Urinary bladder (tissue), 4 donors: ENCODE measurements around the gene NACA2. TPM values are rescaled to one million over a fixed set of nuclear protein-coding genes. Genes with fewer than 3 reads are reported as not detected.
"Not testable (repeated sequence)": the region's sequence is repeated elsewhere in the genome, so short reads cannot be mapped to it uniquely, and the experiment has no call there.

Experiments used
- DNase-seq: peaks from one replicate; pipeline ENCODE4 v3.0.0-alpha.2; 2015; ENCODE audit errors: extremely low spot score
- H3K27ac ChIP-seq: one replicate; pipeline ENCODE4 v1.5.1; 2013; ENCODE audit warnings: low read depth, mild to moderate bottlenecking, moderate library complexity
- H3K36me3 ChIP-seq: one replicate; pipeline ENCODE4 v1.6.1; 2013; ENCODE audit warnings: mild to moderate bottlenecking, moderate library complexity; ENCODE audit not compliant: insufficient read depth
- H3K4me1 ChIP-seq: one replicate; pipeline ENCODE4 v1.6.1; 2013; ENCODE audit warnings: mild to moderate bottlenecking, moderate library complexity; ENCODE audit not compliant: insufficient read depth
- H3K4me3 ChIP-seq: one replicate; pipeline ENCODE4 v1.5.1; 2013; ENCODE audit warnings: low read depth, low read length
- WGBS: extraction: QIAGEN DNeasy Blood & Tissue Kit; methylation state at CpG from one replicate; pipeline ENCODE4 v1.1.7; 2013; 5-methylcytosine and 5-hydroxymethylcytosine counted together
- polyA plus RNA-seq: library from polyadenylated mRNA; stranded (reverse); fragments of 200-250 nt; gene quantifications from one replicate; pipeline ENCODE4 v1.2.3, GENCODE V29; 2013
- total RNA-seq: library from RNA; depleted of rRNA; stranded (reverse); fragments of >200 nt; gene quantifications from one replicate; pipeline ENCODE4 v1.2.3, GENCODE V29; 2014
- donor health status: healthy with polysubstance abuse.
- donor health status: healthy.

The NACA2 gene
- total and polyA plus RNA-seq, 2 donors, result not detected

DNA sequence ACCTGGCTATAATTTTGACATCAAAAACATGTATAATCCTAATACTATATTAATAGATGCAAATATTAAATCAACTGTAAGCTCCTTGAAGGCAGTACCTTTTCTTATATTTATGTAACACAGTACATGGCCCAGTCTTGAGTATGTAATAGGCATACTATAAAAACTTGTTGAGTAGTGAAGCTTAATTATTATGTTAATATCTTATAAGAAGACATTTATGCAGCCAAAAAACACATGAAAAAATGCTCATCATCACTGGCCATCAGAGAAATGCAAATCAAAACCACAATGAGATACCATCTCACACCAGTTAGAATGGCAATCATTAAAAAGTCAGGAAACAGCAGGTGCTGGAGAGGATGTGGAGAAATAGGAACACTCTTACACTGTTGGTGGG lies 25.2 kb downstream of the NACA2 start:
- not testable (repeated sequence) for H3K27ac ChIP-seq, H3K4me3 ChIP-seq, H3K36me3 ChIP-seq, H3K4me1 ChIP-seq, DNase-seq

- 72% methylated on average over 4 of the region's 4 CpGs for WGBS
- Histone ChIP-seq H3K27ac (no peak overlapping the region), H3K4me3 (no peak overlapping the region), H3K36me3 (no peaks in the 10 kb centered on the region), H3K4me1 (no peaks in the 10 kb centered on the region)
- no peak for DNase-seq
Observed at GRCh38 chr17:61565213-61565612, 25.8 kb downstream of the NACA2 start.

DNA sequence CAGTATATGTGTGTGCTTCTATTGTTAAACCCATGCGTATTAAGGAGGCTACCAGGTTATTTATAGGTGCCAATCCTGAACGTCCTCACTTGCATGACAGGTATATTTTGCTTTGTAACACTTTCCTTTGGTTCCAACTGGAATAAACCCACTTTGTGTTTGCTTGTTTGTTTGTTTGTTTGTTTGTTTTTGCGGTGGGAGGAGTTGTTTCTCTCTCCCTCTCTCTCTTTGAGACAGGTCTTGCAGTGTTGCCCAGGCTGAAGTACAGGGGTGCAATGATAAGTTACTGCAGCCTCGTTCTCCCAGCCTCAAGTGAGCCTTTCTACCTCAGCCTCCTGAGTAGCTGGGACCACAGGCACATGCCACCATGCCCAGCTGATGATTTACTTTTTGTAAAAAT lies 28.7 kb downstream of the NACA2 start:
- H3K4me1 ChIP-seq, result no peaks in the 10 kb centered on the region
- no peak overlapping the region for H3K27ac ChIP-seq
- H3K4me3 ChIP-seq, result no peak overlapping the region
- 87% methylated on average over 4 of the region's 4 CpGs for WGBS
- no peak for DNase-seq
- no peaks in the 10 kb centered on the region for H3K36me3 ChIP-seq

- H3K4me3 ChIP-seq, result no peak overlapping the region
- no peak overlapping the region for H3K27ac ChIP-seq
- H3K36me3 ChIP-seq, result no peaks in the 10 kb centered on the region
- 80% methylated on average over 2 of the region's 2 CpGs for WGBS
- no peak for DNase-seq
- no peaks in the 10 kb centered on the region for H3K4me1 ChIP-seq
Observed at GRCh38 chr17:61561354-61561753, 29.7 kb downstream of the NACA2 start.

GRCh38 chr17:61560071-61560470 lies 30.9 kb downstream of the NACA2 start:
- H3K36me3 ChIP-seq, result no peaks in the 10 kb centered on the region
- DNase-seq, result no peak
- H3K27ac ChIP-seq, result no peak overlapping the region
- 85% methylated on average over 6 of the region's 6 CpGs for WGBS
- no peaks in the 10 kb centered on the region for H3K4me1 ChIP-seq
- H3K4me3 ChIP-seq, result no peak overlapping the region

DNA sequence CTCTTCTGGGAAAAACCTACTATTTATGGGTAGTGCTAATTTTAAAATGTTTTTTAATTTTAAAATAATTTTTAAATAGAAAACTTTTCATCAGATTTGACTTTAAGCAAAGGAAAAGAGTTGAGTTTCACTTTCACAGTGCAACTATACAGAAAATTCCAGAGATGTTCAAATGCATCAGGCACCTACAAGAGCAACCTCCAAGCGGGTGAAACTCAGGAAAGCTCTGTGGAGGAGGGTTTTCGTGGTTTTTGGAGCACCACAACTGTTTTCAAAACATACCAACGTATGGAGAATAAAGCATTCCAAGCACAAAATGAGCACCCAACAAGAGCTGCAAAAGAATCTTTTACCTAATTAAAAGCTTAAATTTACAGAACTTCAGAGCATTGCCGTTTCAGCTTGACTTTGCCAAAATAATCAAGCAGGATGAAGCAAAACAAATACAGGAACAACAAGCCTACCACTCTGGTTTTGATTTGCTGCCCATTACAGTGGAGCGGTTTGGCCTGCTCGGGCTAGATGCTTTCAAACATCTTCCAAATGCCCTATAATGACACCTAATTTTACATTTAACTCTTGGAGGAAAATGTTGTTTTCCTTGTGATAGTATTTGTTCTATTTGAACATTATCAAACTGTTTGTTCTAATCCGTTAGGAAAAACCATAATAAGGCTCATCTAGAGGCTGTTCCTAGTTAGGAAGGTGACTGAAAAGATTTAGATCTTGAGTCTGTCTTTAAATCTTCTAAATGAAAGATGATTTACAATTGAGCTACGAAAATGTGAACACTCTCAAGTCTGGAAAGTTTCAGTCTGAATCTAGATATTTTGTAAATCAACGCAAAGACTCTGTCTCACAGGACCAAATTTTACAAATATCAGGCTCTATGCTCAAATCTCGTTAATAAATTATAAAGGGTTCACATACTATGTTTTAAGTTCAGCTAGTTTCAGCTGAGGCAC lies 34.5 kb downstream of the NACA2 start:
- Histone ChIP-seq H3K27ac (no peak overlapping the region), H3K4me3 (no peak overlapping the region), H3K36me3 (no peaks in the 10 kb centered on the region), H3K4me1 (no peaks in the 10 kb centered on the region)
- WGBS, result 71% methylated on average over 10 of the region's 10 CpGs
- no peak for DNase-seq

- Histone ChIP-seq H3K27ac (no peak overlapping the region), H3K4me1 (no peaks in the 10 kb centered on the region), H3K36me3 (no peaks in the 10 kb centered on the region), H3K4me3 (no peak overlapping the region)
- WGBS, result 70% methylated on average over 7 of the region's 7 CpGs
- DNase-seq, result no peak
Observed at GRCh38 chr17:61555127-61555566, 35.9 kb downstream of the NACA2 start.

DNA sequence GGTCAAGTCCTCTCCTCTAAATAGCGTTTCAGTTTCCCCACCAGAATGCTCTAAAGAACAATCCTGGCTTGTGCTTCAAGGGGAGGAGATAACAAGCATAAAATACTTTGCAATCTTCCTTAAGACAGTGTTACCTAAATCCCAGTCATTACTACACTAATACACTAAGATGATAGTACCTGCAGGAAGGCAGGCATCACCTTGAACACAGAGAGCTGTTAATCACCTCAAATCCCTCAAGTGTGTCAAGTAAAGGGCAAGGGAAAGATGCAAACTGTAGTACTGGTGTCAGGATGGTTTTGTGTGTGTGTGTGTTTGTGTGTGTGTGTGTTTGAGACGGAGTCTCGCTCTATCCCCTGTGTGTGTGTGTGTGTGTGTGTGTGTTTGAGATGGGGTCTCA lies 36.8 kb downstream of the NACA2 start:
- DNase-seq, result no peak
- H3K4me1 ChIP-seq, result no peaks in the 10 kb centered on the region
- WGBS, result 72% methylated on average over 3 of the region's 3 CpGs
- H3K36me3 ChIP-seq, result no peaks in the 10 kb centered on the region
- no peak overlapping the region for H3K4me3 ChIP-seq
- no peak overlapping the region for H3K27ac ChIP-seq

DNA sequence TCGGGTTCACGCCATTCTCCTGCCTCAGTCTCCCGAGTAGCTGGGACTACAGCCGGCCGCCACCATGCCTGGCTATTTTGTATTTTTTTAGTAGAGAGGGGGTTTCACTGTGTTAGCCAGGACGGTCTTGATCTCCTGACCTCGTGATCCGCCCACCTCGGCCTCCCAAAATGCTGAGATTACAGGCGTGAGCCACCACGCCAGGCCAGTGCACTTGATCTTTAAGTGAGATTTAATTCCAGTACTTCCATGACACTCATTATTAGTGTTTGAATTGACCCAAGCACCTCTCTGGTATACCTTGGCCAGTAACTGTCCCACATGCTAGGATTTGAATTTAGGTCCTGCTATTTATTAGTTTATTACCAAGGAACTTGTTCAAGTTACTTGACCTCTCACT lies 38.5 kb downstream of the NACA2 start:
- not testable (repeated sequence) for H3K4me3 ChIP-seq, H3K36me3 ChIP-seq, H3K27ac ChIP-seq, DNase-seq, H3K4me1 ChIP-seq
- 94% methylated on average over 11 of the region's 11 CpGs for WGBS

DNA sequence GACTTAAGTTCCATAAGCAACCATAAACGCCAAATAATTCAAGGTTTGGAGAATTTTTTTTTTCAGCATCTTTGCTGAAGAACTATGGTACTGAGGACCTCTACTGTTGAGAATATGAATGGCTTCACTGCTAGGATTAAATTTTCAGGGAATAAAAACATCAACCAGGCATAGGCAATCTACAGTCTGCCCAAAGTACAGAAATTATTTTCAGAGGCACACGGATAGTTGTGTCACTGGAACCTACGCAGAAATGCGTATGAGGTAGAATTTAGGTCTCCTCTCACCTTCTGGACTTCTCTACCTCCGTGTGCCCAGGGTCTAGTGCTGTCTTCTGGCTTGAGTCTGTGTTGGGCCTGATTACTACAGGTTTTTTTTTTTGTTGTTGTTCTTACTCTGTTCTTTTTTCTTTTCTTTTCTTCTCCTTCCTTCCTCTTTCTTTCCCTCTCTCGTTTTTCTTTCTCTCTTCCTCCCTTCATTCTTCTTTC lies 39.7 kb downstream of the NACA2 start:
- Histone ChIP-seq H3K27ac (no peak overlapping the region), H3K36me3 (no peaks in the 10 kb centered on the region), H3K4me3 (no peak overlapping the region), H3K4me1 (no peaks in the 10 kb centered on the region)
- DNase-seq, result no peak
- WGBS, result 10% methylated on average over 6 of the region's 6 CpGs

DNA sequence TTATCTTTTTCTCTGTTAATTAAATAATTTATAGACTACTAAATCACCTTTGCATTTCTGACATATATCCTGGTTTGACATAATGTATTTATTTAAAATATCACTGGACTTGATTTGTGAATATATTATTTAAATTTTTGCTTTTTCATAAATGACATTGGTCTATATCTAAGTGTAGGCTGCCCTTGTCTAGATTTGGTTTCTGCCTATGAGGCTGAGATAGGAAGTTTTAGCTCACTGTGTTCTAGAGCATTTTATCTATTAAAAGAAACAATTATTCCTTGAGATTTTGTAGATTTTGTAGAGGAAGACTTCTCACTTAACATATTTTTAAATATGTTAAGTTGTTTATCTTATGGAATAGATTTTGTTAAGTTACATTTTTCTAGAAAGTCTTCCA lies 43.9 kb downstream of the NACA2 start:
- H3K4me1 ChIP-seq, result no peaks in the 10 kb centered on the region
- DNase-seq, result no peak
- H3K27ac ChIP-seq, result no peak overlapping the region
- no peaks in the 10 kb centered on the region for H3K36me3 ChIP-seq
- no peak overlapping the region for H3K4me3 ChIP-seq

DNA sequence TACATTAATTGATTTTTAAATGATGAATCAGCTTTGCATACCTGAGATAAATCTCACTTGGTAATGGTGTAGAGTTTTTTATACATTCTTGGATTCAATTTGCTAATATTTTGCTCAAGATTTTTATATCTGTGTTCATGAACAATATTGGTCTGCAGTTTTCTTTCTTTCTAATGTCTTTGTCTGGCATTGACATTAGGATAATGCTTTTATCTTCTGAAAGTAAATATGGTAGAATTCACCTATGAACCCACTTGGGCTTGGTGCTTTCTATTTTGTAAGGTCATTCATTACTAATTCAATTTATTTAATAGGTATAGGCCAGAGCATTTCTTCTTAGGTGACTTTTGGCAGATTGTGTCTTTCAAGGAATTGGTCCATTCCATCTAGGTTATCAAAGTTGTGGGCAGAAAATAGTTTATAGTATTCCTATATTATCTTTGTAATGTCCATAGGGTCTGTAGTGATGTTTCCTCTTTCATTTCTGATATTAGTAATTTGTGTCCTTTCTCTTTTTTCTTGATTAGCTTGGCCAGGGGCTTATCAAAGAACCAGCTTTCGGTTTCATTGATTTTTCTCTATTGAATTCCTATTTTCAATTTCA lies 45.6 kb downstream of the NACA2 start:
- no peaks in the 10 kb centered on the region for H3K4me1 ChIP-seq
- WGBS, result 95% methylated on average over 1 of the region's 1 CpG
- DNase-seq, result no peak
- no peak overlapping the region for H3K27ac ChIP-seq
- no peak overlapping the region for H3K4me3 ChIP-seq
- H3K36me3 ChIP-seq, result no peaks in the 10 kb centered on the region

DNA sequence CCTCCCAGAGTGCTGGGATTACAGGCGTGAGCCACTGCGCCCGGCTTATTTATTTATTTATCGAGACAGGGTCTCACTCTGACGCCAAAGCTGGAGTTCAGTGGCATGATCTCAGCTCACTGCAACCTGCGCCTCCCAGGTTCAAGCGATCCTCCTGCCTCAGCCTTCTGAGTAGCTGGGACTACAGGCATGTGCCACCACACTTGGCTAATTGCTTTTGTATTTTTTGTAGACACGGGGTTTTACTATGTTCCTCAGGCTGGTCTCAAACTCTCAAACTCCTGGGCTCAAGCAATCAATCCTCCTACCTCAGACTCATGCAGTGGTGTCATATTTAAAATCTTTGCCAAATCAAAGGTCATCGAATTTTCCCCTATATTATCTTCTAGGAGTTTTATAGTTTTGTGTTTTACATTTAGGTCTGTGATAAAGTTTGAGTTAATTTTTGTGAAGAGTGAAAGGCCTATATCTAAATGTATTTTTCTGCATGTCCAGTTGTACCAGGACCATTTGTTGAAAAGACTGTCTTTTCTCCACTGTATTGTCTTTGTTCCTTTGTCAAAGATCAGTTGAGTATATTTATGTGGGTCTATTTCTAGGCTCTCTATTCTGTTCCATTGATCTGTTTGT lies 47.1 kb downstream of the NACA2 start:
- Histone ChIP-seq H3K4me3 (no peak overlapping the region), H3K4me1 (no peaks in the 10 kb centered on the region), H3K36me3 (no peaks in the 10 kb centered on the region), H3K27ac (no peak overlapping the region)
- WGBS, result 85% methylated on average over 9 of the region's 9 CpGs
- DNase-seq, result no peak

DNA sequence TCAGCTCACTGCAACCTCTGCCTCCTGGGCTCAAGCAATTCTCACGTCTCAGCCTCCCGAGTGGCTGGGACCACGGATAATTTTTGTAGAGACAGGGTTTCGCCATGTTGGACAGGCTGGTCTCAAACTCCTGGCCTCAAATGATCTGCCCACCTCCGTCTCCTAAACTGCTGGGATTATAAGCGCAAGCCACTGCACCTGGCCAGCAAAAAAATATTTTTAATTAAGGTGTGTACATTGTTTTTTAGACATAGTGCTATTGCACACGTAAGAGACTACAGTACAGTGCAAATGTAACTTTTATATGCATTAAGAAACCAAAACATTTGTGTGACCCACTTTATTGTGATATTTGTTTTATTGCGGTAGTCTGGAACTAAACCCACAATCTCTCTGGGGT lies 49.0 kb downstream of the NACA2 start:
- no peak for DNase-seq
- WGBS, result 95% methylated on average over 8 of the region's 8 CpGs

More for the DNA sequence above, 49.0 kb downstream of the NACA2 start:
- no peaks in the 10 kb centered on the region for H3K36me3 ChIP-seq
- no peak overlapping the region for H3K4me3 ChIP-seq
- H3K27ac ChIP-seq, result no peak overlapping the region
- H3K4me1 ChIP-seq, result no peaks in the 10 kb centered on the region
